ENCODE results near the gene EIPR1.
A peak's percentile ranks its signal among the peaks of the same experiment; 100 is the strongest.
"Not testable (repeated sequence)": the region's sequence is repeated elsewhere in the genome, so short reads cannot be mapped to it uniquely, and the experiment has no call there.

Gene EIPR1

DNA sequence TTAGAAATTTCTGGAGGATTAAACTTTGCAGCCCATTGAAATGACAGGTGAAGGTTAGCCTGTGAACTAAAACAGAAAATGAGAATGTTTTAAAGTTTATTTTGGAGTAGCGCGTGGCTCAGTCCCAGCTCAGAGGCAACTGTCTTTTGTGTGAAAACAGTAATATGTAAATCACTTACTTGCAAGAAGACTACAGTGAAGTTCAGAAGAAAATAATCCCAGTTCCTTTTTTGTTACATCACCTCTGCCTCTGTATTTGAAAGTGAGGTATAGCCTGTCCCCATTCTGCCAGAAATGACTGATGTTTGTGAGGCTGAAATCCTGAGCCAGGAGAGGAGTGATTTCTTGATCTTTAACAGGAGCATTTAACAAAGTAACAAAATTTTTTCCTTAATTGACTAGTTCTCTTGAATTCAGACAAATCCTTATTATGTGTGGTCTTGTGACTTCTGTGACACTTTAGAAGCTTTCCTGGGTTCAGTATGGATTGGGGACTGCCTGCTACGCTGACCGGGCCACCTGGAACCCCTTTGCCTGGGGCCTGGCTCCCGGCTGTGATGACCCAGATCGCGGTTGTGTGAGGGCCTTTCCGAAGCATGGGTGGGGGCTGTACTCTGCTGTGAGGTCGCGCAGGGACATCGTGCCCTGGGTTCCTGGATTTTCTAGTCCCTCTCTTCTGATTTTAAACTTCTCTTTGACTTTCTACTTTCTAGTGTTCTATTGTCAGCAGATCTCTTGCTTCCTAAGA lies 26.1 kb upstream of the EIPR1 start:
- DNase-seq (ENCODE audit: low spot score) = no peak

DNA sequence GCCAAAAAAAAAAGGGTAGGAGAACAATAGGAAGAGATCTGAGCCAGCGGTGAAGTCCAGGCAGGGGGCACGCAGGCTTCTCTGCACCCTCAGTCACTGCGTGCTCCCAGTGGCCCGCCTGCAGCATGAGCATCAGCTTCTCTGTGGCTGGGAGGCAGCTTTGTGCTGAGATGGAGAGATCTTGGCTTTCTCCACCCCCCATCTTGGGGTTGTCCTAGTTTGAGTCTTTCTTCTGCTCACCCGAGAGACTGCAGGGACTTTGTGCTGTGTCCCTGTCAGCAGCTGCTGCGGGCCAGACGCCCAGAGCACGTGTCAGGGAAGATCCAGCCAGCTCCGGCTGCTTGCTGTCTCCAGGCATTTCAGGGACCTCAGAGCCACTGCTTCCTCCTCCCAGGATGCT lies 22.2 kb upstream of the EIPR1 start:
- no peak for DNase-seq (ENCODE audit: low spot score)

DNA sequence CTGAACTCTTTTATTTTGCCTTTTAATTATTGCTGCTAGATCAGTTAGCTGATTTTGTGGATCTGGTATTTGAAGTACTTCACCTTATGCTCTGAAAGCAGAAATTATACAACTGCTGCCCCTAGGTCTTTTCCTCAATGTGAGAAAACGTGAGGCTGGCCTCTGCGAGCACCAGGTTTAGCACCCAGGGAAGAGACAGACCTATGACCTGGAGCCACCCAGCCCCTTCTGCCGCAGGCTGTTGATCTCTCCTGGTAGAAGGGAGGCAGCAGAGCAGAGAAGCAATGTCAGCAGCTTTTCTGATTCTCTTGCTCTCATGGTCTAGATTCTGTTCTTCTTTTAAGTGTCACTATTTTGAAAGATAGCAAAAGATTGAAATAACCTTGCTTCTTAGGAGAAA lies 21.8 kb upstream of the EIPR1 start:
- DNase-seq (ENCODE audit: low spot score) = no peak

DNA sequence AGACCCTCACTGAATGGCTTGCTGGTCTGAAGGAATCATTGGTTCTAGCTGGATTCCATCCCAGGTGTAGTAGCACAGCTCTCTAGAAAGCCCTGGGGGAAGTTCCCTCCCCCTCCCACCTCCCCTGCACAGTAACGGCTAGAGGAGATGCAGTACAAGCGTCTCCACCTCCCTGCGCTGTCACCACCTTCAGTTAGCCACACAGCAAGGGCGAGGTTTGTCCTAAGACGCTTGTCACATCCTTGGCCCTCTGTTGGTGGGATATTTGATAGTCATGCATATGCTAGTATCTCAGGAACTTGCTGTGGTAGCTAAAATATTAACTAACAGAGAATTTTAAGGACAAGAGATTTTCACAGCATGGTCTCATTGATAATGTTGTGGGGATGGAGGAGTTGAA lies 21.2 kb upstream of the EIPR1 start:
- DNase-seq (ENCODE audit: low spot score) = no peak

DNA sequence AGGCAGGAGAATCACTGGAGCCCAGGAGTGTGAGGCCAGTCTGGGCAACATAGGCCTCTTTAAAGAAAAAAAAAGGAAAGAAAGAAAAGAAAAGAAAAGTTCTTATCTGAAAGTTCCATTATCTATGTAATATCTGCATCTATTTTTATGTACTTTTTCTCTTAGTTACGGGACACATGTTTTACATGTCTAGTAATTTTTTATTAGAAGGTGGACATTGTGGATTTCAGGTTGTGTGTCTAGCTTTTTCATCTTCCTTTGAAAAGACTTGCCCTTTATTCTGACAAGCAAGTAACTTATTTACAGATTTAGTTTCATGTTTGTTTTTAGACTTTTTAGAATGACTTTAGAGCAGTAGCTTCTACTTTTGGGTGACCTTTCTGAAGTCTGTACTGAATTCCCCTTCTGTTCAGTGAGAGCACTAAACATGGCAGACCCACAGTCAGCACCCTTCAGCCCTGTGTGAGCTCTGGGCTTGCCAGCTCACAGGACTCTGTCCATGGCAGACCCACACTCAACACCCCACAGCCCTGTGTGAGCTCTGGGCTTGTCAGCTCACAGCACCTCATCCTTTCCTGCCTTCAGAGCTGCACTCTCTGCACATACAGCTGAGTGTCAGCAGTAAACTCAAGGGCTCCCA lies 19.4 kb upstream of the EIPR1 start:
- DNase-seq (ENCODE audit: low spot score) = no peak

DNA sequence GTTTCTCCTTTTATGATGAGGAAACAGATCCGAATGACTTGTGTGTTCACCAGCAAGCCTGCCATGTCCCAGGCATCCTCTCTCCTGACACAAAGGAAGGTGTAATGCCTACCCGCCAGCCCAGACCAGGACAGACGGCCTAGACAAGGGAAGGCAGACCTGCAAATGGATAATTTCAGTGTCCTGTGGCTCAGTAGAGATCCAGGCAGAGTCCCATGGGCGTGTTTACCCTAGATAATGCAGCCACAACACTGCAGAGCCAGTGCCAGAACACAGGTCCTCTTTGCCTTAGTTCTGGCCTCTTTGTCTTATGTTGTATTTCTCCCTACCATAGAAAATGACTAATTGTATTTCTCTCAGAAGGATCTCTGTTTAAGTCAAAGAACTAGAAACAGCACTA lies 14.6 kb upstream of the EIPR1 start:
- no peak for DNase-seq (ENCODE audit: low spot score)

DNA sequence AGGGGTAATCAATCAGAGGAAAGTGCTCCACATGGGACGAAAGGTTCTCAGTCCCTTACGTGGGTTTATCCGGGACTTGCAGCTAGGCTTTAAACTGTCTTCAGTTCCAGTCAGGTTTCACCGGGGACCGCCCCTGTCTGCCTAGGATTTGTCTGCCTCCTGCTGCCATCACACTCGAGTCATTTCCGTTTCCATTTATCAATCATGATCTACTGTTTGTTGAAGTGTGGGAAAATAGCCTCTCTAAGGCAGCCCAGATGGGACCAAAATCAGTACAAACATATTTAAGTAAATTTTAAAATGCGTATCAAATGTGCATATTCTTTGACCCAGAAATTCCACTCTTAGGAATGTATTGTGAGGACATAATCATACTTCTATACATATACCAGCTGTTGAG lies 12.4 kb upstream of the EIPR1 start:
- DNase-seq (ENCODE audit: low spot score) = no peak

DNA sequence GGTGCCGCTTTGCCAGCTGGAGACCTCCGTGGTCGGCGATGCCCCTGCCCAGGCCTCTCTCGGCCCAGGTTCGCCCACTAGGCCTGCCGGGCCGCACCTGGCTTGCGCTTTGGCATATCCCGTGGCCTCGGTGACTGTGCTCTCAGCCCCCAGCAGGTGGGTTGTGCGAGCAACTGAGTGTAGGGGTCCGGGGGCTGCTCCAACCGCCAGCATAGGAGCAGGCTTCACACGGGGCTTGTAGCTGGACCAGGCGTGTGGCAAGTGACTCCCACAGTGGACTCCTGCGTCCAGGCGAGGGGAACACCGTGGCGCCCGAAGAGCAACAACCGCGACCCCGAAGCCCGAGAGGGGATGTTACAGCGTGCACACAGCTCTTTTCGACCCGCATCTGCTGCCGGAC lies 11.6 kb upstream of the EIPR1 start:
- no peak for DNase-seq (ENCODE audit: low spot score)

DNA sequence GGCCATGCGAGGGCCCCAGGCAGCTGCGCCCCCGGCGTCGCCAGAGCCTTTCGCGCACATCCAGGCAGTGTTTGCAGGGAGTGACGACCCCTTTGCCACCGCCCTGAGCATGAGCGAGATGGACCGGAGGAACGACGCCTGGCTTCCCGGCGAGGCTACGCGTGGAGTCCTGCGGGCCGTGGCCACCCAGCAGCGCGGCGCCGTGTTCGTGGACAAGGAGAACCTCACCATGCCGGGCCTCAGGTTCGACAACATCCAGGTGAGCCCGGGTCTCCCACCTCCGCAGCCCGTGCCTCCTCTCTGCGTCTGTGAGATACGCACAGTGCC lies 10.8 kb upstream of the EIPR1 start:
- DNase-seq (ENCODE audit: low spot score) = no peak

DNA sequence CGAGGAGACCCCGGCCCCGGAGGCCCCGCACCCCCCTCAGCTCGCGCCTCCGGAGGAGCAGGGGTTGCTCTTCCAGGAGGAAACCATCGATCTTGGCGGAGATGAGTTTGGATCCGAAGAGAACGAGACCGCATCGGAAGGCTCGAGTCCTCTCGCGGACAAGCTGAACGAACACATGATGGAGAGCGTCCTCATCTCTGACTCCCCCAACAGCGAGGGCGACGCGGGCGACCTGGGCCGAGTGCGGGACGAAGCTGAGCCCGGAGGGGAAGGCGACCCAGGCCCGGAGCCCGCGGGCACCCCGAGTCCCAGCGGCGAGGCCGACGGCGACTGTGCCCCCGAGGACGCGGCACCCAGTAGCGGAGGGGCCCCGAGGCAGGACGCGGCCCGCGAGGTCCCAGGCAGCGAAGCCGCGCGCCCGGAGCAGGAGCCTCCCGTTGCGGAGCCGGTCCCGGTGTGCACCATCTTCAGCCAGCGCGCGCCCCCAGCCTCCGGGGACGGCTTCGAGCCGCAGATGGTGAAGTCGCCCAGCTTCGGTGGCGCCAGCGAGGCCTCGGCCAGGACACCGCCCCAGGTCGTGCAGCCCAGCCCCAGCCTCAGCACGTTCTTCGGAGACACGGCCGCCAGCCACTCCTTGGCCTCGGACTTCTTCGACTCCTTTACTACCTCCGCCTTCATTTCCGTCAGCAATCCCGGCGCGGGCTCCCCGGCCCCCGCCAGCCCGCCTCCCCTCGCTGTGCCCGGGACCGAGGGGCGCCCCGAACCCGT lies 10.2 kb upstream of the EIPR1 start:
- no peak for DNase-seq (ENCODE audit: low spot score)

DNA sequence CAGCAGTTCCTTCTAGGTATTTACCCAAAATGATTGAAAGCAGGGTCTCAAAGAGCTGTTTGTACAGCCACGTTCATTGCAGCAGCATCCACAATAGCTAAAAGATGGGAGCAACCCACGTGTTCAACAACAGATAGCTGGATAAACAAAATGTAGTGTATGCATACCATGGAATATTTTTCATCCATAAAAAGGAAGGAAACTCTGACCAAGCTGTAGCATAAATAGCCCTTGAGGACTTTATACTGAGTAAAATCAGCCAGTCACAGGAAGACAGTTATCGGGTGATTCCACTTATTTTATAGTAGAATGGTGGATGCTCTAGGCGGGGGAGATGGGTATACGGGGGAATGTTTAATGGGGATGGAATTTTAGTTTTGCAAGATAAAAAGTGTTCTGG lies 9.4 kb upstream of the EIPR1 start:
- DNase-seq (ENCODE audit: low spot score) = no peak

DNA sequence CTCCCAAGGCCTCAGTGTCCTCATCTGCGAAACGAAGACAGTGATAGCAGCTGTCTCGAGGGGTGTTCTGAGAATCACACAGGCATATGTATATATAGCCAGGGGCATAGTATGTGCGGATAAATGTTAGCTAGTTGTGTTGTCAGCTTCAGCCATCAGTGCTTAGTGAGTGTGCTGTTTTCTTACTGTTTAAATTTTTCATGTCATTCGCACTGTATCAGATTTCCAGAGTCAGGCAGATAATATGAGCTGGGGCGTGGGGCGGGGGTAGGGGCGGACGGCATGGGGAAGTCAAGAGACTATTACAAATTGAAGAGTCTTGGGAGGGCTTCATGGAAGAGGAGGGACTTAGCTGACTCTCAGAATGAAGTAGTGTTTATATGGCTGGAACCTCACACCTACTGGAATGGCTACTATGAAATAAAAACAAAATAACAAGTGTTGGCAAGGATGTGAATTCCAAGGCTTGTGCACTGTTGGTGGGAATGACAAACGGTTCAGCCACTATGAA lies 8.9 kb upstream of the EIPR1 start:
- no peak for DNase-seq (ENCODE audit: low spot score)

DNA sequence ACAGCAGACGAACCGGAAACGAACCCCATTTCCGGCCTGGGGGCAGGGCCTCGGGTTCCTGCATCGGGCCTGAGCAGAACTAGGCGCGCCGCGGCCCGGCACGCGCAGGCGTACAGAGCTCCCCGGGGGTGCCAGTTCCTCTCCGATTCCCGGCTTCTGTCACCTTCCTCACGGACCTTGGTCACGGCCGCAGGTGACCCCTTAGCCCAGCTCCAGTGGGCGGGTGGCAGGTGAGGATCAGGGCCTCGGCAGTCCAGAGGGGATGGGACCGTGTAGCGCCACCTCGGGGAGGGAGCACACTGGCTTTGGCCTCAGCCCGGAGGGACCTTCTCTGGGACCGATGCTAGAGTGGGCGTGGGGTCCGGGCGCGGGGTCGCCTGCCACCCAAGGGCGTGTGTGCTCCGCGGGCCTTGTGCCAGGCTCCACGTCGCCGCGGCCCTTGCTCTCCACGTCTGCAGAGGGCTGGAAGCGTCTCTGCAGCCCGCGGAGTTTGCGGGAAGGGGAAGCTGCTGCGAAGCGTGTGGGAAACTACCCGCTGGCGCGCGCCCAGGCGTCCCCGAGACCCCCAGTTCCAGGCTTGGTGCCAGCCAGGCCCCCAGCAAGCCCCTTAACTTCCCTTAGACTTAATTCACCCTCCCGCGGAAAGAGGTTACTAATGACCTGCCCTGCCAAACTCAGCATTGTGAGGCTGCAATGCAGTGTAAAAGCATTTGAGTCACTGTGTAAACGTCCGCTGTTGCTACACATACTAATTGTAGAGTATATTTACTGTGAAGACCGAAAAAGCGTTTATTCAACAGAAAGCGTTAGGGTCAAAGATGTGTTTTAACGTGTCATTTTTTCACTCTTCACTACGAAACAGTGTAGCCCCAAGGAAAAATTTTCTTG lies 2.3 kb upstream of the EIPR1 start, which contains the start of gene TRAPPC12:
Gene TRAPPC12, plus strand, starts transcription at position 48 of the 888 bp plus-strand sequence. CDS start 7,930 bp downstream, outside the sequence.
- DNase-seq (ENCODE audit: low spot score) = peak; percentile 94

DNA sequence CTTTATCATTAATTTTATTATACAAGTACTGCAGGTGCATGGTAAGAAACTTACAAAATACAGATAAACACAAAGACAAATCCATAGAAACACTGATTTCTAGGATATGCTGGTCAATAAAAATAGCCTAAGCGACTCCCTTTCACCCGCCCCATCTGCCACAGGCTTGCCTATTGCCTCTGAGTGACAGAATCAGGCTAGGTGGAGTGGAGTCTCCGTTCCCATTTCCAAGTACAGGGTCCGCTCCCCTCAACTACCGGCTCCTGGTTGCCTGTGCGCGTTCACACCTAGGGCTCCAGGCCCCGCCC lies 1.7 kb upstream of the EIPR1 start:
- no peak for DNase-seq (ENCODE audit: low spot score)

DNA sequence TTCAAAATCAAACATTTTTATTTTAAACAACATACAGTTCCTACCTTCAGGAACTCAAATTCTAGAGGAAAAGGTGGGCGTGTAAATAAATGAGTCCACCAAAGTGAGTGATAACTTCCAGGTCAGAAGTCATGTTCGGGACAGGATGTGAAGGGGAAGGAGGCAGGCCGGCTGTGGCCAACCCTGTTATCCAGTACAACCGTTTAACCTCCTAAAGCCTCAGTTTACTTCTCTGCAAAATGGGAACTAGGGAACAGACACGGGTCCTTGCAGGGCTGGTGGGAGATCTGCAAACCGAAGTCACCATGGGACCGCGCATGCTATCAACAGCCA lies 373 bp downstream of the EIPR1 start:
- peak; percentile 49 for DNase-seq (ENCODE audit: low spot score)

DNA sequence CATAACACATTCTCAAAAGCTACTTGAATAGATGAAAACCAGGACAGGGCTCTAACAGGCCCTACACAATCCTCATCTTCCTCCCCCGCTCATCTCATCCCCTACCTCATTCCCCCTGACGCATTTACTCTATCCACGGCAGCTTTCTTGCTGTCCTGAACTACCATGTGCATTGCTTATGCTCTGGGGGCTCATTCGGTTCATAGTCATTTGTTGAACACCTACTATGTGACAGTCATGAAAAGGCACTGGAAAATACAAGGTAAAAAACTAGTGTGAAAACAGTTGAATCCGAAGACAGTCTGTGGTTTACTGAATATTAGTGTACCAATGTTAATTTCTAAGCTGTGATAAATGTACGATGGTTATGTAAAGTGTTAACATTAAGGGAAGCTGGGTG lies 797 bp downstream of the EIPR1 start:
- no peak for DNase-seq (ENCODE audit: low spot score)

DNA sequence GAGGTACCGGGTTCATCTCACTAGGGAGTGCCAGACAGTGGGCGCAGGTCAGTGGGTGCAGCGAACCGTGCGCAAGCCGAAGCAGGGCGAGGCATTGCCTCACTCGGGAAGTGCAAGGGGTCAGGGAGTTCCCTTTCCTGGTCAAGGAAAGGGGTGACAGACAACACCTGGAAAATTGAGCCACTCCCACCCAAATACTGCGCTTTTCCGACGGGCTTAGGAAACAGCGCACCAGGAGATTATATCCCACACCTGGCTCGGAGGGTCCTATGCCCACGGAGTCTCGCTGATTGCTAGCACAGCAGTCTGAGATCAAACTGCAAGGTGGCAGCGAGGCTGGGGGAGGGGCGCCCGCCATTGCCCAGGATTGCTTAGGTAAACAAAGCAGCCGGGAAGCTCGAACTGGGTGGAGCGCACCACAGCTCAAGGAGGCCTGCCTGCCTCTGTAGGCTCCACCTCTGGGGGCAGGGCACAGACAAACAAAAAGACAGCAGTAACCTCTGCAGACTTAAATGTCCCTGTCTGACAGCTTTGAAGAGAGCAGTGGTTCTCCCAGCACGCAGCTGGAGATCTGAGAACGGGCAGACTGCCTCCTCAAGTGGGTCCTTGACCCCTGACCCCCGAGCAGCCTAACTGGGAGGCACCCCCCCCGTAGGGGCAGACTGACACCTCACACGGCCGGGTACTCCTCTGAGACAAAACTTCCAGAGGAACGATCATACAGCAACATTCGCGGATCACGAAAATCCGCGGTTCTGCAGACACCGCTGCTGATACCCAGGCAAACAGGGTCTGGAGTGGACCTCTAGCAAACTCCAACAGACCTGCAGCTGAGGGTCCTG lies 8.1 kb downstream of the EIPR1 start:
- not testable (repeated sequence) for DNase-seq (ENCODE audit: low spot score)

DNA sequence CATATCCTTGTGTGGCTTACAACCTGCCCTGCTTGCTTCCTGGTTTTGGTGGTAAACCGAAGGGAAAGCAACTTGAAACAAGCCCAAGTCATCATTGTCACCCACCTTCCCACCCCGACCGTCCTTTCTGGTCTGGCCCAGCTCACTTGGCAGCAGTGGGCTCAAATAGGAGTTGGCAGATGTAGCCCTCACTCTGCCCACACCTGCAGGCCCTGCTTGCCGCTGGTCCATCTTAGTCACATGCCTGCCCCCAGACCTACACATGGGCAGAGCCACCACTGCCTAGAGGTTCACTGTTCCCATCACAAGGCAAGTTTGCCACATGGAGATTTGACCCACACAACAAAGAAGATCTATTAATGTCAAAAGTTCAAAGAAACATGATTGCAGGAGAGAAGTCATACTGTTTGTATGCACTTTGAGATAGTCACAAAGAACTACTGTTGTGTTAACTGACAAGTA lies 9.3 kb downstream of the EIPR1 start:
- no peak for DNase-seq (ENCODE audit: low spot score)

DNA sequence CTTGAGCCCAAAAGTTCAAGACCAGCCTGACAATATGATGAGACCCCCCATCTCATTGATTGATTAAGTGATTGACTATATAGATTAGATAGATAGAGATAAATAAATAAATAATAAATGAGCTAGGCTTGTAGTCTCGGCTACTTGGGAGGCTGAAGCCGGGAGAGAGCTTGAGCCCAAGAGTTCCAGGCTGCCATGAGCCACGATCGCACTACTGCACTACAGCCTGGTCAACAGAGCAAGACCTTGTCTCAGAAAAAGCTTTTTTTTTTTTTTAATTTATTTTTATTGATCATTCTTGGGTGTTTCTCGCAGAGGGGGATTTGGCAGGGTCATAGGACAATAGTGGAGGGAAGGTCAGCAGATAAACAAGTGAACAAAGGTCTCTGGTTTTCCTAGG lies 12.4 kb downstream of the EIPR1 start:
- DNase-seq (ENCODE audit: low spot score) = no peak

DNA sequence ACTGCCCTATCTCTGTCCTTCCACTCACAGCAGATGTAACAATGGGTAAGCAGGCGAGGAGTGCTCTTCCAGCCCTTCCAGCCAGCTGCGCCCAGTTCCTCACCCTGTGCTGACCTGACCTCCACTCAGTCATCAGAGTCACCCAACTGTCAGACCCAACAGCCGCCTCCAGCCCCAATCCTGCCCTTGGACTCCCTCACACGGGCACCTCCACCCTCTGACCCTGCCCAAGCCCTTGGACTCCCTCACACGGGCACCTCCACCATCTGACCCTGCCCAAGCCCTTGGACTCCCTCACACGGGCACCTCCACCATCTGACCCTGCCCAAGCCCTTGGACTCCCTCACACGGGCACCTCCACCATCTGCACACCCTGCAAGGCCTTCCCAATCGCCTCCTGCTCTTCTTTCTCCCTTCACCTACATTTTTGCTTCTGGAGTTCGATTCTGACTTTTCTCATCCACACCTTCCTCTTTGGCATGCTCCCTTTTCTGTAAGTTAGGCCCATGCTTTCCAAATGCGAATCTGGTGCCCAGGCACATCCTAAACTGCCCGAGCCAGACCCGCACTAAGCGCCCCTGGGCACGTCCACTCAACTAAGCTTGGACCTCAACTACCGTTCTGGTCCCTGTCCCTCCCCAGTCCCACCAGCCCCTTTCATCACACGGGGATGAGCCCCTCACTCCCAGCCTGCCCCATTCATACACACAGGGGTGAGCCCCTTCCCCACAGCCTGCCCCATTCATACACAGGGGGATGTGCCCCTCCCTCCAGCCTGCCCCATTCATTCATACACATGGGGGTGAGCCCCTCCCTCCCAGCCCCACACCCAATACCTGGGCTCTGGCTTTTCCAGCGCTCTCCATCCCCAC lies 15.9 kb downstream of the EIPR1 start:
- no peak for DNase-seq (ENCODE audit: low spot score)

All from SW480 (cell line).